Measurements from ENCODE around the gene DGCR6L. TPM values are rescaled to one million over a fixed set of nuclear protein-coding genes. Genes with fewer than 3 reads are reported as not detected.
"Not testable (repeated sequence)": the region's sequence is repeated elsewhere in the genome, so short reads cannot be mapped to it uniquely, and the experiment has no call there.

Gene DGCR6L
- total RNA-seq, 1 donor from 2014 or later: 45.2 TPM

- Histone ChIP-seq H3K36me3 (no peaks in the 10 kb centered on the region), H3K27me3 (ENCODE audit: low read depth) (no peaks in the 10 kb centered on the region), H3K4me1 (peaks cover 15% of the 10 kb centered on the region), H3K4me3 (peak within 1 kb of the TSS; percentile 69), H3K9me3 (replicated peaks) (no peaks in the 10 kb centered on the region), H3K27ac (replicated peaks) (peak within 1 kb of the TSS; percentile 62)
- intact Hi-C loops (cut with micrococcal nuclease): no loop called here
- peak; percentile 56 for DNase-seq
- TF ChIP-seq CTCF (IDR thresholded peaks at IDR 0.05; ENCODE audit: borderline replicate concordance): peak; percentile 74
Measured at GRCh38 chr22:20268279-20269012, 51.4 kb downstream of the DGCR6L start, which contains the start of gene RTN4R. Gene RTN4R, minus strand, starts transcription at chr22:20268318. Its CDS starts 226 bp downstream, at chr22:20268092.

- H3K27me3 ChIP-seq (ENCODE audit: low read depth): no peaks in the 10 kb centered on the region
- H3K9me3 ChIP-seq (replicated peaks): no peaks in the 10 kb centered on the region
- peak overlapping the region; percentile 69 for H3K4me3 ChIP-seq
- TF ChIP-seq CTCF (IDR thresholded peaks at IDR 0.05; ENCODE audit: borderline replicate concordance): no peak
- H3K27ac ChIP-seq (replicated peaks): peak overlapping the region; percentile 62
- DNase-seq: no peak
- H3K4me1 ChIP-seq: peaks cover 15% of the 10 kb centered on the region
- H3K36me3 ChIP-seq: no peaks in the 10 kb centered on the region
- intact Hi-C loops (cut with micrococcal nuclease): no loop called here
Measured at GRCh38 chr22:20267441-20268278, 52.2 kb downstream of the DGCR6L start.

- DNase-seq; H3K27ac ChIP-seq (replicated peaks); H3K36me3 ChIP-seq; H3K27me3 ChIP-seq (ENCODE audit: low read depth); H3K9me3 ChIP-seq (replicated peaks); intact Hi-C loops (cut with micrococcal nuclease): not testable (repeated sequence)
- H3K4me1 ChIP-seq: peaks cover 15% of the 10 kb centered on the region
- H3K4me3 ChIP-seq: peak overlapping the region; percentile 69
Measured at GRCh38 chr22:20266667-20267440, 53.0 kb downstream of the DGCR6L start.

- H3K9me3 ChIP-seq (replicated peaks); intact Hi-C loops (cut with micrococcal nuclease); H3K27me3 ChIP-seq (ENCODE audit: low read depth); H3K4me3 ChIP-seq; H3K36me3 ChIP-seq; DNase-seq; H3K27ac ChIP-seq (replicated peaks): not testable (repeated sequence)
- peaks cover 15% of the 10 kb centered on the region for H3K4me1 ChIP-seq
Measured at GRCh38 chr22:20265772-20266666, 53.8 kb downstream of the DGCR6L start.

- Histone ChIP-seq H3K4me3 (no peak overlapping the region), H3K9me3 (replicated peaks) (no peaks in the 10 kb centered on the region), H3K36me3 (no peaks in the 10 kb centered on the region), H3K27ac (replicated peaks) (no peak overlapping the region), H3K4me1 (peaks cover 15% of the 10 kb centered on the region), H3K27me3 (ENCODE audit: low read depth) (no peaks in the 10 kb centered on the region)
- no peak for TF ChIP-seq CTCF (IDR thresholded peaks at IDR 0.05; ENCODE audit: borderline replicate concordance)
- intact Hi-C loops (cut with micrococcal nuclease): no loop called here
- DNase-seq: no peak
Measured at GRCh38 chr22:20264614-20265452, 55.0 kb downstream of the DGCR6L start.

Other genes starting within 250 kb of the DGCR6L start
- 16.8 TPM for gene DGCR8, start 239.8 kb downstream of the DGCR6L start, total RNA-seq
- 39.6 TPM for gene RANBP1, start 204.0 kb downstream of the DGCR6L start, total RNA-seq
- gene TRMT2A, start 202.8 kb downstream of the DGCR6L start, total RNA-seq: 27.8 TPM
- gene ZDHHC8, start 188.3 kb downstream of the DGCR6L start, total RNA-seq: 42.4 TPM
- gene CCDC188, start 169.0 kb downstream of the DGCR6L start, total RNA-seq: not detected
- 0.96 TPM for gene RTN4R, start 51.7 kb downstream of the DGCR6L start, total RNA-seq
- 5.0 TPM for gene ZNF74, start 74.1 kb upstream of the DGCR6L start, total RNA-seq
- gene SCARF2, start 117.8 kb upstream of the DGCR6L start, total RNA-seq: 3.1 TPM
- gene KLHL22, start 175.7 kb upstream of the DGCR6L start, total RNA-seq: 16.1 TPM
- gene MED15, start 187.6 kb upstream of the DGCR6L start, total RNA-seq: 40.3 TPM

Data from left ventricle myocardium inferior (tissue), 1 donor.